Fibroblast of mammary gland (primary cell): Measurements from ENCODE around the gene DMGDH.

Experiments
- DNase-seq: peaks from one replicate; pipeline ENCODE4 v3.0.0-alpha.2; 2010; ENCODE audit warnings: low read depth
- H3K4me3 ChIP-seq: 2 replicates; pipeline ENCODE4 v1.5.1; 2011; ENCODE audit warnings: low read depth, mild to moderate bottlenecking, low read length, moderate library complexity; ENCODE audit not compliant: control insufficient read depth
- TF ChIP-seq, protein P1 (sequence below): conservative IDR thresholded peaks from 2 replicates; pipeline ENCODE4 v1.5.1; 2011; ENCODE audit warnings: low read depth, low read length, inconsistent platforms; ENCODE audit not compliant: control insufficient read depth, insufficient read depth

Gene DMGDH

DNA sequence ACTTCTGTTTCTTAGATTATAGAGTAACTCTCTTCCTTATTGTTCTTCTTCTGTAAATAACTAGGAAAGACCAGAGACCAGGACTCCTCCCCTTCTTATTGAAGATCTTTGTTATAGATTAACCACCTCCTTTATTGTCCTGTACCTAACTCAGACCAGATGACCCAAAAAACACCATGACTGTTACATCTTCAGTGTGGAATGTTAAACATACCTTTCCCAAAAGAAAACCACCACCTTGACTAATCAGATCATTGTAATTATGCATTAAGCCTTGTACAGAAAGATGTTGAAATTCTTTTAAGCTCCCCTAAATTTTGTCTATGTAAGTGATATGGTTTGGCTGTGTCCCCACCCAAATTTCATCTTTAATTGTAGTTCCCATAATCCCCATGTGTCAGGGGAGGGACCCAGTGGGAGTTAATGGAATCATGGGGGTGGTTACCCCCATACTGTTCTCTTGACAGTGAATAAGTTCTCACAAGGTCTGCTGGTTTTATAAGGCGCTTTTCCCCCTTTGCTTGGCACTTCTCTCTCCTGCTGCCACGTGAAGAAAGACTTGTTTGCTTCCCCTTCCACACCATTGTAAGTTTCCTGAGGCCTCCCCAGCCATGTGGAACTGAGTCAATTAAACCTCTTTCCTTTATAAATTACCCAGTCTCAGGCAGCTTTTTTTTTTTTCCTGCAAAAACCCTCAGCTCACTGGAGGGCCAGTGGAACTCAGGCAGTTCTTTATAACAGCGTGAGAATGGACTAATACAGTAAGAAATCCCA, 110.6 kb downstream of the DMGDH start:
- no peak overlapping the region for H3K4me3 ChIP-seq
- TF ChIP-seq, protein P1, sequence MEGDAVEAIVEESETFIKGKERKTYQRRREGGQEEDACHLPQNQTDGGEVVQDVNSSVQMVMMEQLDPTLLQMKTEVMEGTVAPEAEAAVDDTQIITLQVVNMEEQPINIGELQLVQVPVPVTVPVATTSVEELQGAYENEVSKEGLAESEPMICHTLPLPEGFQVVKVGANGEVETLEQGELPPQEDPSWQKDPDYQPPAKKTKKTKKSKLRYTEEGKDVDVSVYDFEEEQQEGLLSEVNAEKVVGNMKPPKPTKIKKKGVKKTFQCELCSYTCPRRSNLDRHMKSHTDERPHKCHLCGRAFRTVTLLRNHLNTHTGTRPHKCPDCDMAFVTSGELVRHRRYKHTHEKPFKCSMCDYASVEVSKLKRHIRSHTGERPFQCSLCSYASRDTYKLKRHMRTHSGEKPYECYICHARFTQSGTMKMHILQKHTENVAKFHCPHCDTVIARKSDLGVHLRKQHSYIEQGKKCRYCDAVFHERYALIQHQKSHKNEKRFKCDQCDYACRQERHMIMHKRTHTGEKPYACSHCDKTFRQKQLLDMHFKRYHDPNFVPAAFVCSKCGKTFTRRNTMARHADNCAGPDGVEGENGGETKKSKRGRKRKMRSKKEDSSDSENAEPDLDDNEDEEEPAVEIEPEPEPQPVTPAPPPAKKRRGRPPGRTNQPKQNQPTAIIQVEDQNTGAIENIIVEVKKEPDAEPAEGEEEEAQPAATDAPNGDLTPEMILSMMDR, result no peak
- DNase-seq, result no peak

DNA sequence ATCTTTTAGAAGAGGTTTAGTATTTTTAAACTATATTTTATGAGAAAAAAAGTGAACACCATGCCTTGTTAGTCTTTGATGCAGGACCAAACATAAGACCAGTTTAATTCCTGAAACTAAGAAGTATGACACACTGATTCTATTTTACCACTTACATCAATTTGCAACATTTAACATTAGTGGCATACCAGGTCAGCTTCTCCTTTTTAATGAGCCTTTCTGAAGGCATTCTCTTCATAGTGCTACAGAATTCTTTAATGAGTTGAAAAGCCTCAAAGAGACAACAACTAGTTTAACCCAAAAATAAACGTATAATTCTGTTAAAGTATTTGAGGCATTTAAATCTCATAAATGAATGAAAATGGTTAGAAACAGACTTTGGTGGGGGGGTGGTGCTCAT, 112.6 kb downstream of the DMGDH start:
- TF ChIP-seq, protein P1, result no peak
- H3K4me3 ChIP-seq, result no peak overlapping the region
- DNase-seq, result no peak

DNA sequence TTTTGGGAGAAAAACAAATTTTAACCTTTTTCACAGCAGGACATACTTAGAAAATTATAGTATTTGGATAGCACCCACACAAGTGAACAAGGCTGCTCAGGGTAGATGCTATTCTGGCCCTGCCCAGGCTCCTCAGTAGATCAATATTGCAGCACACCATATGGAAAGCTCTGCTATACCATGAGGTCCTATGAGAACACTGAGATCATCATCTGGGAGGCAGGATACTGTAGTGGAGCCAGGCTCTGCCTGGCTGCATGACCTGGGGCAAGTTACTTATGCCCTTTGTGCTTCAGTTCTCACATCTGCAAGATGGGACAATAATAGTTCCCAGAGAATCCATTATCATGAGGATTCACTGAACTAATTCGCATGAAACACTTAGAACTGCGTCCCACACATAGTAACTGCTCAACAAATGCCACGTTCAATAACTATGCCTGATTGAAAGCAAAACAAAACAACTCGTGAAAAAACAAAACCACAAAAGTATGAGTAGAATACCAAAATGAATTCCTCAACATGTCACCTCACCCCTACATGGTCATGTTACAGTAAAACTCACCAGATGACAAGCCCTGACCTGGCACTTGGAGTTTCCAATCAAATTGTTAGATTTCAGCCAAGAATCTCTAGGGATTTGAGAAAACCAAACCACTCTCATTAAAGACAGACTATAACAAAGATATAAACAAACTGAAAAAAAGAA, 116.2 kb downstream of the DMGDH start:
- H3K4me3 ChIP-seq, result no peak overlapping the region
- DNase-seq, result peak; percentile 58
- TF ChIP-seq, protein P1, result no peak
